Activated CD4-positive, alpha-beta T cell treated with anti-CD3 and anti-CD28 coated beads, Interleukin-2, amount 10 ng/mL, durations not matched to agents 7 days and 5 days (primary cell): ENCODE results near the gene RRBP1. TPM values are rescaled to one million over a fixed set of nuclear protein-coding genes. Genes with fewer than 3 reads are reported as not detected.

Experiments used
- CTCF ChIA-PET: fragments of 350-600 bp; sonication (Branson Sonifier 250); formaldehyde crosslinking; loops from one replicate; lab custom pipeline; 2021; ENCODE audit warnings: antibody characterized with exemption; lab: Charles Lee
- POLR2A ChIA-PET: fragments of 350-600 bp; sonication (Branson Sonifier 250); formaldehyde crosslinking; loops from one replicate; lab custom pipeline; 2021; ENCODE audit warnings: antibody characterized with exemption; lab: Charles Lee
- DNase-seq: peaks from one replicate; pipeline ENCODE4 v3.0.0-alpha.2; 2020
- H3K27ac Mint-ChIP-seq: one replicate; pipeline ENCODE4 v1.8.0; 2021; ENCODE audit warnings: mild to moderate bottlenecking, moderate library complexity, mixed read lengths
- H3K27me3 Mint-ChIP-seq: one replicate; pipeline ENCODE4 v1.8.0; 2021; ENCODE audit warnings: mixed read lengths
- H3K36me3 Mint-ChIP-seq: one replicate; pipeline ENCODE4 v1.8.0; 2021; ENCODE audit warnings: low read depth, mixed read lengths
- H3K4me1 Mint-ChIP-seq: one replicate; pipeline ENCODE4 v1.8.0; 2021; ENCODE audit warnings: mixed read lengths
- H3K4me3 Mint-ChIP-seq: one replicate; pipeline ENCODE4 v1.8.0; 2021; ENCODE audit warnings: mild to moderate bottlenecking, moderate library complexity, mixed read lengths
- H3K9me3 Mint-ChIP-seq: one replicate; pipeline ENCODE4 v1.8.0; 2021; ENCODE audit warnings: mixed read lengths
- total RNA-seq, 2 experiments: library from RNA; stranded (reverse); gene quantifications; one replicate each; pipeline ENCODE4 v1.2.3, GENCODE V29; 2021

RRBP1 gene
- total RNA-seq, 2 experiments from 2014 or later: 50.8 to 52.1 TPM

GRCh38 chr20:17704589-17705317, 22.7 kb upstream of the RRBP1 start:
- DNase-seq: no peak
- no peak overlapping the region for H3K4me3 Mint-ChIP-seq
- H3K36me3 Mint-ChIP-seq: no peaks in the 10 kb centered on the region
- H3K9me3 Mint-ChIP-seq: no peaks in the 10 kb centered on the region
- ChIA-PET CTCF (no interaction called here), POLR2A (no interaction called here)
- H3K4me1 Mint-ChIP-seq: no peaks in the 10 kb centered on the region
- H3K27me3 Mint-ChIP-seq: no peaks in the 10 kb centered on the region
- H3K27ac Mint-ChIP-seq: no peak overlapping the region

GRCh38 chr20:17701826-17702225, 19.8 kb upstream of the RRBP1 start:
- no peak overlapping the region for H3K4me3 Mint-ChIP-seq
- H3K4me1 Mint-ChIP-seq: no peaks in the 10 kb centered on the region
- H3K9me3 Mint-ChIP-seq: no peaks in the 10 kb centered on the region
- no peak for DNase-seq
- H3K27me3 Mint-ChIP-seq: no peaks in the 10 kb centered on the region
- ChIA-PET CTCF (interaction anchor here (1.7 to 4.5 kb wide), 2 partner anchors 11 to 19 kb away, joined by 5 to 20 read pairs; partner anchors contain the start of gene RRBP1), POLR2A (no interaction called here)
- H3K27ac Mint-ChIP-seq: no peak overlapping the region
- no peaks in the 10 kb centered on the region for H3K36me3 Mint-ChIP-seq

- no peak for DNase-seq
- no peak overlapping the region for H3K4me3 Mint-ChIP-seq
- no peaks in the 10 kb centered on the region for H3K27me3 Mint-ChIP-seq
- no peaks in the 10 kb centered on the region for H3K36me3 Mint-ChIP-seq
- H3K4me1 Mint-ChIP-seq: no peaks in the 10 kb centered on the region
- H3K9me3 Mint-ChIP-seq: peaks cover 2% of the 10 kb centered on the region
- CTCF ChIA-PET: interaction anchor here (4.5 kb wide), 1 partner anchor 18 kb away, joined by 20 read pairs; the partner anchor contains the start of gene RRBP1
- no peak overlapping the region for H3K27ac Mint-ChIP-seq
- POLR2A ChIA-PET: no interaction called here
Measured at GRCh38 chr20:17700637-17701036, 18.6 kb upstream of the RRBP1 start.

GRCh38 chr20:17699931-17700351, 17.9 kb upstream of the RRBP1 start, which contains the start of gene BANF2:
TSS of gene BANF2 (plus strand) at chr20:17699966. CDS start at chr20:17725026, 25,060 bp downstream.
- Mint-ChIP-seq H3K4me1 (no peaks in the 10 kb centered on the region), H3K9me3 (peaks cover 2% of the 10 kb centered on the region), H3K4me3 (no peak within 1 kb of the TSS), H3K36me3 (no peaks in the 10 kb centered on the region), H3K27ac (no peak within 1 kb of the TSS), H3K27me3 (no peaks in the 10 kb centered on the region)
- DNase-seq: no peak
- ChIA-PET POLR2A (no interaction called here), CTCF (interaction anchor here (0.7 to 4.5 kb wide), 3 partner anchors 18 to 349 kb away, joined by 3 to 20 read pairs (median 3); partner anchors contain the start of gene RRBP1)

- peaks cover 2% of the 10 kb centered on the region for H3K9me3 Mint-ChIP-seq
- no peak overlapping the region for H3K27ac Mint-ChIP-seq
- CTCF ChIA-PET: interaction anchor here (4.5 kb wide), 1 partner anchor 16 kb away, joined by 20 read pairs; the partner anchor contains the start of gene RRBP1
- H3K4me3 Mint-ChIP-seq: no peak overlapping the region
- DNase-seq: no peak
- peaks cover 4% of the 10 kb centered on the region for H3K27me3 Mint-ChIP-seq
- no peaks in the 10 kb centered on the region for H3K4me1 Mint-ChIP-seq
- no peaks in the 10 kb centered on the region for H3K36me3 Mint-ChIP-seq
- POLR2A ChIA-PET: no interaction called here
Measured at GRCh38 chr20:17698384-17698783, 16.3 kb upstream of the RRBP1 start.

GRCh38 chr20:17697171-17697570, 15.1 kb upstream of the RRBP1 start:
- Mint-ChIP-seq H3K4me1 (no peaks in the 10 kb centered on the region), H3K27ac (no peak overlapping the region), H3K27me3 (peaks cover 6% of the 10 kb centered on the region), H3K9me3 (peaks cover 2% of the 10 kb centered on the region), H3K36me3 (no peaks in the 10 kb centered on the region), H3K4me3 (no peak overlapping the region)
- POLR2A ChIA-PET: no interaction called here
- no peak for DNase-seq
- CTCF ChIA-PET: interaction anchor here (4.5 kb wide), 1 partner anchor 15 kb away, joined by 20 read pairs; the partner anchor contains the start of gene RRBP1

- Mint-ChIP-seq H3K27ac (no peak overlapping the region), H3K36me3 (no peaks in the 10 kb centered on the region), H3K27me3 (peaks cover 12% of the 10 kb centered on the region), H3K9me3 (peaks cover 2% of the 10 kb centered on the region), H3K4me3 (no peak overlapping the region), H3K4me1 (no peaks in the 10 kb centered on the region)
- POLR2A ChIA-PET: no interaction called here
- no peak for DNase-seq
- CTCF ChIA-PET: interaction anchor here (1.4 kb wide), 1 partner anchor 14 kb away, joined by 6 read pairs; the partner anchor contains the start of gene RRBP1
Measured at GRCh38 chr20:17696287-17696686, 14.2 kb upstream of the RRBP1 start.

GRCh38 chr20:17694767-17695166, 12.7 kb upstream of the RRBP1 start:
- H3K9me3 Mint-ChIP-seq: peaks cover 2% of the 10 kb centered on the region
- no peak overlapping the region for H3K27ac Mint-ChIP-seq
- no peaks in the 10 kb centered on the region for H3K4me1 Mint-ChIP-seq
- H3K27me3 Mint-ChIP-seq: peaks cover 24% of the 10 kb centered on the region
- no peak for DNase-seq
- H3K4me3 Mint-ChIP-seq: no peak overlapping the region
- no peaks in the 10 kb centered on the region for H3K36me3 Mint-ChIP-seq
- ChIA-PET POLR2A (no interaction called here), CTCF (interaction anchor here (0.7 kb wide), 1 partner anchor 244 kb away, joined by 4 read pairs; no protein-coding TSS in a partner anchor)

GRCh38 chr20:17693444-17694001, 11.5 kb upstream of the RRBP1 start:
- POLR2A ChIA-PET: no interaction called here

GRCh38 chr20:17691758-17692157, 9.7 kb upstream of the RRBP1 start:
- ChIA-PET POLR2A (no interaction called here), CTCF (interaction anchor here (0.8 to 2.5 kb wide), 3 partner anchors 10 to 18 kb away, joined by 3 to 16 read pairs (median 5); partner anchors contain the start of gene RRBP1)
- Mint-ChIP-seq H3K27ac (no peak overlapping the region), H3K36me3 (no peaks in the 10 kb centered on the region), H3K4me3 (no peak overlapping the region), H3K4me1 (no peaks in the 10 kb centered on the region), H3K9me3 (peaks cover 2% of the 10 kb centered on the region), H3K27me3 (peaks cover 44% of the 10 kb centered on the region)
- no peak for DNase-seq

More at GRCh38 chr20:17693444-17694001, 11.5 kb upstream of the RRBP1 start:
- Mint-ChIP-seq H3K9me3 (peaks cover 2% of the 10 kb centered on the region), H3K36me3 (no peaks in the 10 kb centered on the region), H3K27ac (no peak overlapping the region), H3K4me1 (no peaks in the 10 kb centered on the region), H3K4me3 (no peak overlapping the region), H3K27me3 (peaks cover 31% of the 10 kb centered on the region)
- CTCF ChIA-PET: interaction anchor here (0.6 to 1.0 kb wide), 2 partner anchors 11 to 801 kb away, joined by 3 to 5 read pairs; partner anchors contain the start of gene RRBP1
- DNase-seq: no peak

- Mint-ChIP-seq H3K4me1 (no peaks in the 10 kb centered on the region), H3K27ac (no peak overlapping the region), H3K36me3 (no peaks in the 10 kb centered on the region), H3K4me3 (no peak overlapping the region), H3K27me3 (peaks cover 57% of the 10 kb centered on the region), H3K9me3 (no peaks in the 10 kb centered on the region)
- ChIA-PET CTCF (interaction anchor here (2.5 kb wide), 1 partner anchor 8 kb away, joined by 16 read pairs; the partner anchor contains the start of gene RRBP1), POLR2A (no interaction called here)
- DNase-seq: no peak
Measured at GRCh38 chr20:17690144-17690543, 8.1 kb upstream of the RRBP1 start.

- Mint-ChIP-seq H3K36me3 (no peaks in the 10 kb centered on the region), H3K27ac (no peak overlapping the region), H3K27me3 (peaks cover 65% of the 10 kb centered on the region), H3K9me3 (no peaks in the 10 kb centered on the region), H3K4me3 (no peak overlapping the region), H3K4me1 (no peaks in the 10 kb centered on the region)
- CTCF ChIA-PET: no interaction called here
- no peak for DNase-seq
- POLR2A ChIA-PET: no interaction called here
Measured at GRCh38 chr20:17688965-17689364, 6.9 kb upstream of the RRBP1 start.

GRCh38 chr20:17687800-17688199, 5.8 kb upstream of the RRBP1 start:
- peaks cover 70% of the 10 kb centered on the region for H3K27me3 Mint-ChIP-seq
- no peak overlapping the region for H3K27ac Mint-ChIP-seq
- CTCF ChIA-PET: no interaction called here
- H3K4me3 Mint-ChIP-seq: no peak overlapping the region
- no peaks in the 10 kb centered on the region for H3K9me3 Mint-ChIP-seq
- no peaks in the 10 kb centered on the region for H3K36me3 Mint-ChIP-seq
- POLR2A ChIA-PET: no interaction called here
- H3K4me1 Mint-ChIP-seq: peaks cover 4% of the 10 kb centered on the region
- DNase-seq: no peak
